Measurements from ENCODE around the gene UGT1A4. TPM values are rescaled to one million over a fixed set of nuclear protein-coding genes. Genes with fewer than 3 reads are reported as not detected.

UGT1A4 gene
- total RNA-seq, 4 donors from 2014 or later = 0.51 TPM; not detected in 3

GRCh38 chr2:233711312-233712008 is 7.1 kb upstream of the UGT1A4 start:
- intact Hi-C loops (cut with DNase I; ENCODE audit: low total_unique reads) = no loop called here
- in situ Hi-C loops (cut with MboI; ENCODE audit: low sequenced_read_pairs in 4 of 4) = no loop called here

DNA sequence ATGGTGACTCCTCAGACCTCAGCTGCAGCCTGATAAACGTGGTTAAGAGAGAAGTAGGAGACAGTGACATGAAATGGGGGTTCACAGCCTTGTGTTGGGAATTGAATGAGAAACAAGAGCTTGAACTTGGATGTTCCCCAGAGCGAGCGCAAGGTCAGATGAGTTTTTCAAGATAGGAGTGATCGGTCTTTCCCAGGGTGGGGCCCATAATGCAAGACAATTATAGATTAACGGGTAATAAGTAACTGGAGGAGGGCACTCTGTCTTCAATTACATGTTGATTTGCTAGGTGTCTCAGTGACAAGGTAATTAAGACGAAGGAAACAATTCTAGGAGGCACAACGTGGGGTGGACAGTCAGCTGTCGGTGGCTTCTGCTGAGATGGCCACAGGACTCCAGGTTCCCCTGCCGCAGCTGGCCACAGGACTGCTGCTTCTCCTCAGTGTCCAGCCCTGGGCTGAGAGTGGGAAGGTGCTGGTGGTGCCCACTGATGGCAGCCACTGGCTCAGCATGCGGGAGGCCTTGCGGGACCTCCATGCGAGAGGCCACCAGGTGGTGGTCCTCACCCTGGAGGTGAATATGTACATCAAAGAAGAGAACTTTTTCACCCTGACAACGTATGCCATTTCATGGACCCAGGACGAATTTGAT is 5.8 kb upstream of the UGT1A4 start, which contains the start of gene UGT1A5:
Gene UGT1A5, plus strand, starts transcription at position 297 of the 651 bp plus-strand sequence. Its CDS starts 85 bp downstream, at position 382.
- ATAC-seq = no peak

More at GRCh38 chr2:233711312-233712008, 7.1 kb upstream of the UGT1A4 start:
- no peak overlapping the region for H3K27ac ChIP-seq
- DNase-seq (peak in 1 of 2 donors; percentile 19), ATAC-seq (no peak)
- no peaks in the 10 kb centered on the region for H3K4me1 ChIP-seq
- no peaks in the 10 kb centered on the region for H3K27me3 ChIP-seq
- H3K4me3 ChIP-seq = no peak overlapping the region
- no peaks in the 10 kb centered on the region for H3K9me3 ChIP-seq
- TF ChIP-seq CTCF (IDR thresholded peaks at IDR 0.05 in 4 of 5, conservative IDR thresholded peaks at IDR 0.05 in 1 of 5) = peak in 3 of 5 experiments; percentile 40 to 51 (median 42)
- TF ChIP-seq POLR2A (IDR thresholded peaks at IDR 0.05) = no peak
- H3K36me3 ChIP-seq = no peaks in the 10 kb centered on the region

GRCh38 chr2:233713262-233713615 is 5.3 kb upstream of the UGT1A4 start:
- H3K9me3 ChIP-seq = no peaks in the 10 kb centered on the region
- no peak for TF ChIP-seq POLR2A (IDR thresholded peaks at IDR 0.05)
- no peak for TF ChIP-seq CTCF (IDR thresholded peaks at IDR 0.05 in 4 of 5, conservative IDR thresholded peaks at IDR 0.05 in 1 of 5)
- no peaks in the 10 kb centered on the region for H3K27me3 ChIP-seq
- no peaks in the 10 kb centered on the region for H3K4me1 ChIP-seq
- ATAC-seq (no peak), DNase-seq (no peak)
- H3K4me3 ChIP-seq = no peak overlapping the region
- H3K36me3 ChIP-seq = no peaks in the 10 kb centered on the region
- in situ Hi-C loops (cut with MboI; ENCODE audit: low sequenced_read_pairs in 4 of 4) = no loop called here
- intact Hi-C loops (cut with DNase I; ENCODE audit: low total_unique reads) = no loop called here
- no peak overlapping the region for H3K27ac ChIP-seq

More for the DNA sequence above, 5.8 kb upstream of the UGT1A4 start, which contains the start of gene UGT1A5:
- Histone ChIP-seq H3K4me1 (no peaks in the 10 kb centered on the region), H3K9me3 (no peaks in the 10 kb centered on the region), H3K27ac (no peak within 1 kb of the TSS), H3K27me3 (no peaks in the 10 kb centered on the region), H3K36me3 (no peaks in the 10 kb centered on the region), H3K4me3 (no peak within 1 kb of the TSS)
- TF ChIP-seq CTCF (IDR thresholded peaks at IDR 0.05 in 4 of 5, conservative IDR thresholded peaks at IDR 0.05 in 1 of 5) = no peak
- no peak for TF ChIP-seq POLR2A (IDR thresholded peaks at IDR 0.05)
- intact Hi-C loops (cut with DNase I; ENCODE audit: low total_unique reads) = no loop called here
- no peak for DNase-seq
- in situ Hi-C loops (cut with MboI; ENCODE audit: low sequenced_read_pairs in 4 of 4) = no loop called here

GRCh38 chr2:233714121-233714520 is 4.4 kb upstream of the UGT1A4 start:
- Histone ChIP-seq H3K4me3 (no peak overlapping the region), H3K27me3 (no peaks in the 10 kb centered on the region), H3K36me3 (no peaks in the 10 kb centered on the region), H3K4me1 (no peaks in the 10 kb centered on the region), H3K27ac (no peak overlapping the region), H3K9me3 (no peaks in the 10 kb centered on the region)
- no peak for ATAC-seq
- in situ Hi-C loops (cut with MboI; ENCODE audit: low sequenced_read_pairs in 4 of 4) = no loop called here
- intact Hi-C loops (cut with DNase I; ENCODE audit: low total_unique reads) = no loop called here
- TF ChIP-seq CTCF (IDR thresholded peaks at IDR 0.05 in 4 of 5, conservative IDR thresholded peaks at IDR 0.05 in 1 of 5) = no peak
- no peak for TF ChIP-seq POLR2A (IDR thresholded peaks at IDR 0.05)
- DNase-seq = no peak

Measured in gastrocnemius medialis (tissue), 4 donors.